GM12864 (cell line): ENCODE measurements around the gene STIL.

Experiments
- DNase-seq: peaks from one replicate; pipeline ENCODE4 v3.0.0-alpha.2; 2011; ENCODE audit warnings: low read depth
- H3K4me3 ChIP-seq: 2 replicates; pipeline ENCODE4 v1.5.1; 2011; ENCODE audit warnings: mild to moderate bottlenecking, low read depth, low read length, control low read depth
- CTCF ChIP-seq: IDR thresholded peaks from 2 replicates; pipeline ENCODE4 v1.5.1; 2011; ENCODE audit warnings: low read depth, mild to moderate bottlenecking, moderate library complexity, low read length, control low read depth, inconsistent platforms; ENCODE audit errors: missing control alignments

The STIL gene

GRCh38 chr1:47332779-47333577 lies 19.0 kb upstream of the STIL start:
- H3K4me3 ChIP-seq = peak overlapping the region; percentile 71
- TF ChIP-seq CTCF = no peak
- DNase-seq = no peak

- no peak overlapping the region for H3K4me3 ChIP-seq
- no peak for TF ChIP-seq CTCF
- DNase-seq = no peak
These were observed 17.9 kb upstream of the STIL start for GRCh38 chr1:47331875-47332274.

- H3K4me3 ChIP-seq = no peak overlapping the region
- no peak for DNase-seq
- no peak for TF ChIP-seq CTCF
These were observed 16.3 kb upstream of the STIL start for GRCh38 chr1:47330212-47330611.

- TF ChIP-seq CTCF = no peak
- no peak for DNase-seq
- H3K4me3 ChIP-seq = no peak overlapping the region
These were observed 15.0 kb upstream of the STIL start for GRCh38 chr1:47328992-47329391.

GRCh38 chr1:47326271-47326670 lies 12.3 kb upstream of the STIL start:
- no peak overlapping the region for H3K4me3 ChIP-seq
- no peak for DNase-seq
- no peak for TF ChIP-seq CTCF

- no peak overlapping the region for H3K4me3 ChIP-seq
- no peak for DNase-seq
- no peak for TF ChIP-seq CTCF
These were observed 11.6 kb upstream of the STIL start for GRCh38 chr1:47325528-47325927.

GRCh38 chr1:47324682-47325081 lies 10.7 kb upstream of the STIL start:
- TF ChIP-seq CTCF = no peak
- H3K4me3 ChIP-seq = no peak overlapping the region
- no peak for DNase-seq
